Breast epithelium (tissue), 4 donors: ENCODE measurements around the gene SLC22A23. TPM values are rescaled to one million over a fixed set of nuclear protein-coding genes. Genes with fewer than 3 reads are reported as not detected.

Experiments used
- DNase-seq, 2 donors: peaks; one replicate each; pipeline ENCODE4 v3.0.0-alpha.2; 2019; ENCODE audit warnings: low spot score in 2 of 2
- H3K27ac ChIP-seq, 2 donors: fragments of 200-600 bp; sonication (generic) in 1 of 2; one replicate each; pipeline ENCODE4 v1.5.1; 2016 to 2019; ENCODE audit warnings: mild to moderate bottlenecking in 1 of 2
- H3K27me3 ChIP-seq, 2 donors: fragments of 200-600 bp; sonication (generic) in 1 of 2; one replicate each; pipeline versions ENCODE4 v1.5.1 to v1.6.0; 2017 to 2019; ENCODE audit warnings: control low read depth in 1 of 2, mild to moderate bottlenecking in 1 of 2
- H3K36me3 ChIP-seq: fragments of 200-600 bp; one replicate; pipeline ENCODE4 v1.5.1; 2019
- H3K4me1 ChIP-seq, 2 donors: fragments of 200-600 bp; sonication (generic); one replicate each; pipeline ENCODE4 v1.5.1; 2016 to 2019; ENCODE audit warnings: control low read depth in 1 of 2
- H3K4me3 ChIP-seq, 3 donors: fragments of 200-600 bp; sonication (generic); 1 replicate in 2 of 3; 2 replicates in 1 of 3; pipeline ENCODE4 v1.5.1; 2016 to 2019; ENCODE audit warnings: mild to moderate bottlenecking in 3 of 3, moderate library complexity in 2 of 3
- H3K9me3 ChIP-seq, 2 donors: fragments of 200-600 bp; sonication (generic) in 1 of 2; one replicate each; pipeline ENCODE4 v1.5.1; 2016 to 2019; ENCODE audit warnings: control low read depth in 1 of 2
- CTCF ChIP-seq, 3 donors: fragments of 450-650 bp; IDR thresholded peaks; one replicate each; pipeline ENCODE4 v1.5.1; 2016 to 2017; ENCODE audit warnings: antibody characterized with exemption in 3 of 3, mild to moderate bottlenecking in 3 of 3, moderate library complexity in 3 of 3
- POLR2A ChIP-seq: fragments of 450-650 bp; IDR thresholded peaks from one replicate; pipeline ENCODE4 v1.6.1; 2016; ENCODE audit warnings: antibody characterized with exemption, mild to moderate bottlenecking, moderate library complexity
- POLR2AphosphoS5 ChIP-seq, 3 donors: sonication (generic); formaldehyde crosslinking; IDR thresholded peaks; one replicate each; pipeline ENCODE4 v1.6.1; 2017; ENCODE audit warnings: antibody characterized with exemption in 3 of 3
- intact Hi-C: fragments of 100-400 bp; cut with DNase I; formaldehyde crosslinking; loops from one replicate; pipeline ENCODE4 v1.15.1; 2023; ENCODE audit warnings: low total_unique reads
- total RNA-seq, 3 donors: library from RNA; depleted of rRNA; stranded (reverse); fragments of >200 nt; gene quantifications; one replicate each; pipeline ENCODE4 v1.1.0, GENCODE V29; 2016

SLC22A23 gene
- total RNA-seq, 3 donors from 2014 or later: 10.9 to 26.3 (median 22.9) TPM

- no peak for DNase-seq
- no peaks in the 10 kb centered on the region for H3K4me1 ChIP-seq
- TF ChIP-seq POLR2A: no peak
- TF ChIP-seq POLR2AphosphoS5 (IDR thresholded peaks at IDR 0.05): no peak
- no peak for TF ChIP-seq CTCF (IDR thresholded peaks at IDR 0.05)
- H3K27me3 ChIP-seq: no peaks in the 10 kb centered on the region
- no peak overlapping the region for H3K27ac ChIP-seq
- intact Hi-C loops: no loop called here
- no peaks in the 10 kb centered on the region for H3K36me3 ChIP-seq
- no peaks in the 10 kb centered on the region for H3K9me3 ChIP-seq
- H3K4me3 ChIP-seq: no peak overlapping the region
Observed at GRCh38 chr6:3494391-3495100, 37.7 kb upstream of the SLC22A23 start.

- Histone ChIP-seq H3K27ac (no peak overlapping the region), H3K27me3 (no peaks in the 10 kb centered on the region), H3K36me3 (no peaks in the 10 kb centered on the region), H3K9me3 (no peaks in the 10 kb centered on the region), H3K4me1 (no peaks in the 10 kb centered on the region), H3K4me3 (no peak overlapping the region)
- TF ChIP-seq POLR2A (no peak), CTCF (IDR thresholded peaks at IDR 0.05) (no peak), POLR2AphosphoS5 (IDR thresholded peaks at IDR 0.05) (no peak)
- intact Hi-C loops: no loop called here
- DNase-seq: no peak
Observed at GRCh38 chr6:3490625-3490980, 33.8 kb upstream of the SLC22A23 start.

GRCh38 chr6:3489961-3490624 lies 33.2 kb upstream of the SLC22A23 start:
- Histone ChIP-seq H3K4me3 (no peak overlapping the region), H3K27ac (no peak overlapping the region), H3K9me3 (no peaks in the 10 kb centered on the region), H3K36me3 (no peaks in the 10 kb centered on the region), H3K27me3 (no peaks in the 10 kb centered on the region), H3K4me1 (no peaks in the 10 kb centered on the region)
- no peak for TF ChIP-seq POLR2AphosphoS5 (IDR thresholded peaks at IDR 0.05)
- no peak for DNase-seq
- intact Hi-C loops: loop anchor here (10.0 kb wide), 1 partner anchor 895 kb away; no protein-coding TSS in a partner anchor

GRCh38 chr6:3489027-3489757 lies 32.3 kb upstream of the SLC22A23 start:
- TF ChIP-seq CTCF (IDR thresholded peaks at IDR 0.05) (no peak), POLR2A (no peak), POLR2AphosphoS5 (IDR thresholded peaks at IDR 0.05) (no peak)
- Histone ChIP-seq H3K9me3 (no peaks in the 10 kb centered on the region), H3K4me1 (no peaks in the 10 kb centered on the region), H3K4me3 (no peak overlapping the region), H3K27me3 (no peaks in the 10 kb centered on the region), H3K27ac (no peak overlapping the region), H3K36me3 (no peaks in the 10 kb centered on the region)
- intact Hi-C loops: loop anchor here (10.0 kb wide), 1 partner anchor 896 kb away; no protein-coding TSS in a partner anchor
- no peak for DNase-seq

GRCh38 chr6:3484946-3485345 lies 28.1 kb upstream of the SLC22A23 start:
- no peak for DNase-seq

More at GRCh38 chr6:3484946-3485345, 28.1 kb upstream of the SLC22A23 start:
- Histone ChIP-seq H3K27me3 (no peaks in the 10 kb centered on the region), H3K9me3 (peaks cover 0 to 4% of the 10 kb centered on the region in 2 donors), H3K4me1 (no peaks in the 10 kb centered on the region), H3K36me3 (no peaks in the 10 kb centered on the region), H3K27ac (no peak overlapping the region), H3K4me3 (no peak overlapping the region)
- intact Hi-C loops: loop anchor here (10.0 kb wide), 1 partner anchor 900 kb away; no protein-coding TSS in a partner anchor
- TF ChIP-seq POLR2AphosphoS5 (IDR thresholded peaks at IDR 0.05) (no peak), POLR2A (no peak), CTCF (IDR thresholded peaks at IDR 0.05) (no peak)
